PC-9 (cell line): ENCODE measurements around the gene MYDGF. TPM values are rescaled to one million over a fixed set of nuclear protein-coding genes. Genes with fewer than 3 reads are reported as not detected.
"Not testable (repeated sequence)": the region's sequence is repeated elsewhere in the genome, so short reads cannot be mapped to it uniquely, and the experiment has no call there.

Experiments
- BruUV-seq: library from RNA; stranded (reverse); fragments of 400-500 nt; replicated peaks from 2 replicates; lab custom pipeline; 2021; lab: Mats Ljungman, UMichigan
- CTCF ChIA-PET: fragments of 300-600 bp; sonication (Branson Sonifier 250); formaldehyde crosslinking; loops from one replicate; lab custom pipeline; 2022; ENCODE audit warnings: antibody characterized with exemption; lab: Charles Lee
- POLR2A ChIA-PET: fragments of 300-600 bp; sonication (Branson Sonifier 250); formaldehyde crosslinking; loops from one replicate; lab custom pipeline; 2022; ENCODE audit warnings: antibody characterized with exemption; ENCODE audit not compliant: unreplicated experiment; lab: Charles Lee
- DNase-seq, 2 experiments: peaks; one replicate each; pipeline versions ENCODE4 v3.0.0 to v3.0.0-alpha.2; 2015 to 2022; ENCODE audit warnings: mixed read lengths in 1 of 2
- H2AFZ ChIP-seq: fragments of 200-600 bp; sonication (generic); 2 replicates; pipeline ENCODE4 v1.8.1; 2017; ENCODE audit warnings: antibody characterized with exemption
- H3F3A ChIP-seq: fragments of 200-600 bp; sonication (generic); 2 replicates; pipeline ENCODE4 v1.8.1; 2017; ENCODE audit warnings: antibody characterized with exemption, mild to moderate bottlenecking, low read depth; ENCODE audit not compliant: insufficient read depth
- H3K27ac ChIP-seq: fragments of 200-600 bp; sonication (generic); 2 replicates; pipeline ENCODE4 v1.6.1; 2016; ENCODE audit warnings: mixed run types
- H3K27me3 ChIP-seq: fragments of 200-600 bp; sonication (generic); 2 replicates; pipeline ENCODE4 v1.6.1; 2016; ENCODE audit warnings: low read depth, mixed run types; ENCODE audit not compliant: insufficient read depth
- H3K36me3 ChIP-seq: fragments of 200-600 bp; sonication (generic); 2 replicates; pipeline ENCODE4 v1.6.1; 2016; ENCODE audit warnings: low read depth, mixed run types
- H3K4me1 ChIP-seq: fragments of 200-600 bp; sonication (generic); replicated peaks from 2 replicates; pipeline ENCODE4 v1.6.1; 2016; ENCODE audit warnings: mixed run types; ENCODE audit not compliant: insufficient read depth
- H3K4me2 ChIP-seq: fragments of 200-600 bp; sonication (generic); 2 replicates; pipeline ENCODE4 v1.6.1; 2017; ENCODE audit warnings: mixed run types
- H3K4me3 ChIP-seq: fragments of 200-600 bp; sonication (generic); 2 replicates; pipeline ENCODE4 v1.6.1; 2016; ENCODE audit warnings: mixed run types
- H3K79me2 ChIP-seq: fragments of 200-600 bp; sonication (generic); 2 replicates; pipeline ENCODE4 v1.6.1; 2017; ENCODE audit warnings: low read depth, mixed run types
- H3K9me2 ChIP-seq: fragments of 200-600 bp; sonication (generic); 2 replicates; pipeline ENCODE4 v1.8.1; 2017; ENCODE audit warnings: mild to moderate bottlenecking; ENCODE audit not compliant: insufficient read depth
- H3K9me3 ChIP-seq: fragments of 200-600 bp; sonication (generic); 2 replicates; pipeline ENCODE4 v1.8.1; 2016; ENCODE audit warnings: low read depth; ENCODE audit not compliant: insufficient read depth
- H4K20me1 ChIP-seq: fragments of 200-600 bp; sonication (generic); 2 replicates; pipeline ENCODE4 v1.8.1; 2017; ENCODE audit not compliant: insufficient read depth
- EZH2 ChIP-seq: fragments of 200-600 bp; sonication (generic); IDR thresholded peaks from 2 replicates; pipeline ENCODE4 v1.8.0; 2017; ENCODE audit warnings: antibody characterized with exemption, low read depth
- intact Hi-C: fragments of 100-400 bp; cut with micrococcal nuclease; formaldehyde crosslinking; loops from one replicate; pipeline ENCODE4 v1.10.0; 2022; ENCODE audit not compliant: unreplicated experiment
- total RNA-seq: library from RNA; stranded (reverse); gene quantifications from 2 replicates; pipeline ENCODE4 v1.2.3, GENCODE V29; 2021
- TF ChIP-seq, protein P1 (sequence below): fragments of 200-600 bp; sonication (generic); conservative IDR thresholded peaks from 2 replicates; pipeline ENCODE4 v1.6.1; 2017; ENCODE audit warnings: mixed run types, antibody characterized with exemption, mild to moderate bottlenecking, moderate library complexity

Gene MYDGF
- total RNA-seq, 1 experiment from 2014 or later = 60.1 TPM

DNA sequence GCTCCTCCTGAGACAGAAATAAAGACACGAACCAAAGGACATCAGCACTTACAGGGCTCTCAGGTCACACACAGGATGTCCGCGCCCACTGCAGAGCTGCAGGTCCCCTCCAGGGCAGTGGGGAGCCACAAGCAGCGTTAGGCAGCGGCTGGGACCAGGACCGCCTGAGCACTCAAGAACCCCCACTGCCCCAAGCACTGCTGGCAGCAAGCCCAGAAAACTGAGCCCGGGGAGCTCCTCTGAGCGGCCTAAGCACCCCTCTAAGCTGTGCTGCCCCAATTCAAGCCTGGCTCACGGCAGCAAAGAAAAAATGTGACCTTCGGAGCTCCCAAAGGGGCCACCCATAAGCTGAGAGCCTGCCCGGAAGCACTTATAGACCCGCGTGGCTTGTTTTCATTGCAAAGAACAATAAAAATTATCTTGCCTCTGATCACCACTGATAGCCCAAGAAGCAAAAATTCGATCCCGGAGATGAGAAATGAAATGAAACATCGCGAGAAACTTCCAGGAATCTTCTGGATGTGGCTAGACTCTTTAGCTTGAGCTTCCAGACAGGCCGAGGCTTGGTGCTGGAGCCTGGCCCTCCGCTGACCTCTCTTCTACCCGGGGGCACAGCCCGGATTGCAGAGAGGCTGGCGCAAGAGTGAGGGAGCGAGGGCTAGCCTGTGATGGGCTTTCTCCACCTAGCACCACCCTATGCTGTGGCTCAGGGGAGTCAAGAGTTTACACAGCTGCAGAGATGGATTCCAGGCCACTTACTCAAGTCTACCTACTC is 47.2 kb upstream of the MYDGF start:
- Histone ChIP-seq H3K4me2 (peak overlapping the region; percentile 57), H3K27ac (peak overlapping the region; percentile 59), H3K4me3 (no peak overlapping the region), H3K9me2 (no peaks in the 10 kb centered on the region), H3K4me1 (peaks cover 20% of the 10 kb centered on the region), H3K9me3 (no peaks in the 10 kb centered on the region), H3K79me2 (peaks cover 17% of the 10 kb centered on the region), H3K27me3 (no peaks in the 10 kb centered on the region), H3K36me3 (no peaks in the 10 kb centered on the region), H4K20me1 (no peaks in the 10 kb centered on the region), H3F3A (peaks cover 17% of the 10 kb centered on the region; the same call in 1 of the 2 replicates), H2AFZ (no peak overlapping the region)
- peak; percentile 84 to 86 for DNase-seq
- BruUV-seq = TSS peak; percentile 4
- ChIA-PET POLR2A (interaction anchor here (0.6 kb wide), 3 partner anchors 55 to 1278 kb away, joined by 3 to 8 read pairs (median 6); partner anchors contain the start of gene PLIN3), CTCF (interaction anchor here (0.6 to 0.8 kb wide), 3 partner anchors 83 to 328 kb away, joined by 3 to 11 read pairs (median 5); no protein-coding TSS in a partner anchor)
- no peak for TF ChIP-seq EZH2
- TF ChIP-seq, protein P1, sequence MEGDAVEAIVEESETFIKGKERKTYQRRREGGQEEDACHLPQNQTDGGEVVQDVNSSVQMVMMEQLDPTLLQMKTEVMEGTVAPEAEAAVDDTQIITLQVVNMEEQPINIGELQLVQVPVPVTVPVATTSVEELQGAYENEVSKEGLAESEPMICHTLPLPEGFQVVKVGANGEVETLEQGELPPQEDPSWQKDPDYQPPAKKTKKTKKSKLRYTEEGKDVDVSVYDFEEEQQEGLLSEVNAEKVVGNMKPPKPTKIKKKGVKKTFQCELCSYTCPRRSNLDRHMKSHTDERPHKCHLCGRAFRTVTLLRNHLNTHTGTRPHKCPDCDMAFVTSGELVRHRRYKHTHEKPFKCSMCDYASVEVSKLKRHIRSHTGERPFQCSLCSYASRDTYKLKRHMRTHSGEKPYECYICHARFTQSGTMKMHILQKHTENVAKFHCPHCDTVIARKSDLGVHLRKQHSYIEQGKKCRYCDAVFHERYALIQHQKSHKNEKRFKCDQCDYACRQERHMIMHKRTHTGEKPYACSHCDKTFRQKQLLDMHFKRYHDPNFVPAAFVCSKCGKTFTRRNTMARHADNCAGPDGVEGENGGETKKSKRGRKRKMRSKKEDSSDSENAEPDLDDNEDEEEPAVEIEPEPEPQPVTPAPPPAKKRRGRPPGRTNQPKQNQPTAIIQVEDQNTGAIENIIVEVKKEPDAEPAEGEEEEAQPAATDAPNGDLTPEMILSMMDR = no peak
- intact Hi-C loops = loop anchor here (1.0 to 10.0 kb wide), 2 partner anchors 23 to 197 kb away; no protein-coding TSS in a partner anchor

GRCh38 chr19:4715529-4716221 is 45.5 kb upstream of the MYDGF start:
- peaks cover 17% of the 10 kb centered on the region; the same call in 1 of the 2 replicates for H3F3A ChIP-seq
- no peaks in the 10 kb centered on the region for H3K36me3 ChIP-seq
- no TSS peak for BruUV-seq
- H4K20me1 ChIP-seq = no peaks in the 10 kb centered on the region
- H3K27me3 ChIP-seq = no peaks in the 10 kb centered on the region
- H3K27ac ChIP-seq = no peak overlapping the region
- H3K9me3 ChIP-seq = no peaks in the 10 kb centered on the region
- H3K79me2 ChIP-seq = peaks cover under 1% of the 10 kb centered on the region; the same call in 1 of the 2 replicates
- POLR2A ChIA-PET = no interaction called here
- no peak for DNase-seq
- TF ChIP-seq, protein P1 = no peak
- TF ChIP-seq EZH2 = no peak
- H3K4me3 ChIP-seq = no peak overlapping the region
- H3K4me2 ChIP-seq = no peak overlapping the region
- H2AFZ ChIP-seq = no peak overlapping the region
- H3K4me1 ChIP-seq = peaks cover 20% of the 10 kb centered on the region
- no peaks in the 10 kb centered on the region for H3K9me2 ChIP-seq
- CTCF ChIA-PET = no interaction called here
- intact Hi-C loops = loop anchor here (10.0 kb wide), 1 partner anchor 199 kb away; no protein-coding TSS in a partner anchor

DNA sequence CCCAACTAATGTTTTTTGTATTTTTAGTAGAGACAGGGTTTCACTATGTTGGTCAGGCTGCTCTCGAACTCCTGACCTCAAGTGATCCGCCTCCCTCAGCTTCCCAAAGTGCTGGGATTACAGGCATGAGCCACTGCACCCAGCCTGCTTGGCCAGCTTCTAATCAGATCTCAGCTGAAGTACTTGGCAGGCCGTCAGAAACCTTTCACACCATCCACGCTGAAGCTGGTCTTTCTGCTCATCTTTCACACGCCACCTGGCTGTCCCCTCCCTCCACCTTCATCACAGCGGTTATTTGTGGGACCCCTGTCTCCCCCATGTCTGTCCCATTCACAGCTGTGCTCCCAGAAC is 45.0 kb upstream of the MYDGF start:
- H3K27ac ChIP-seq, H4K20me1 ChIP-seq, H3K79me2 ChIP-seq, H3K9me2 ChIP-seq, H3K4me2 ChIP-seq, H2AFZ ChIP-seq, POLR2A ChIA-PET, H3K36me3 ChIP-seq, H3K9me3 ChIP-seq, H3K4me3 ChIP-seq, BruUV-seq, H3K27me3 ChIP-seq: not testable (repeated sequence)
- peaks cover 17% of the 10 kb centered on the region; the same call in 1 of the 2 replicates for H3F3A ChIP-seq
- H3K4me1 ChIP-seq = peaks cover 20% of the 10 kb centered on the region
- CTCF ChIA-PET = interaction anchor here (0.6 kb wide), 1 partner anchor 76 kb away, joined by 3 read pairs; no protein-coding TSS in a partner anchor
- intact Hi-C loops = loop anchor here (10.0 kb wide), 1 partner anchor 200 kb away; no protein-coding TSS in a partner anchor
- peak in 1 of 2 experiments; percentile 54 for DNase-seq
